Neural cell (in vitro differentiated cells): ENCODE measurements around the gene CACNA2D1.

Source experiments
- TAF1 ChIP-seq: IDR thresholded peaks from 2 replicates; pipeline ENCODE4 v1.6.1; 2012; ENCODE audit warnings: low read depth
- TF ChIP-seq, protein P1 (sequence below): fragments of 450-650 bp; IDR thresholded peaks from 2 replicates; pipeline ENCODE4 v1.5.1; 2014; ENCODE audit warnings: antibody characterized with exemption, mild to moderate bottlenecking, moderate library complexity; ENCODE audit not compliant: poor library complexity, severe bottlenecking

DNA sequence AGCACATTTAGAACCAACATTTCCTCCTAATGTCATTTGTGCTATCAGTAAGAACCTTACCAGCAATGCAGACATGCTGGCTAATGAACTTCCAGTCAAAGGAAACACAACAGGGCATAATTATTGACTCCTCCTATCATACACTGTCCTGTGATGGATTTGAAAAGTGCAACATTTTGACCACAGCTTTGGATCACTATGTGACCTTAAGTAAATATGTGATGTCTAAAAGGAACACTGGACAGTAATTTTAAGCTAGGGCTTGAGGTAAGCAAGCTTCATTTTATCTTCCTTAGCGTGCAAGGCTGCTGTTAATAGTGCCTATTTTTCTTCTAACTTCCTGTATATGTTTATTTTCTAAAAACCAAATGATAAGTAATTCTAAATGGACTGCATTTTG lies 433.2 kb downstream of the CACNA2D1 start:
- TF ChIP-seq, protein P1, sequence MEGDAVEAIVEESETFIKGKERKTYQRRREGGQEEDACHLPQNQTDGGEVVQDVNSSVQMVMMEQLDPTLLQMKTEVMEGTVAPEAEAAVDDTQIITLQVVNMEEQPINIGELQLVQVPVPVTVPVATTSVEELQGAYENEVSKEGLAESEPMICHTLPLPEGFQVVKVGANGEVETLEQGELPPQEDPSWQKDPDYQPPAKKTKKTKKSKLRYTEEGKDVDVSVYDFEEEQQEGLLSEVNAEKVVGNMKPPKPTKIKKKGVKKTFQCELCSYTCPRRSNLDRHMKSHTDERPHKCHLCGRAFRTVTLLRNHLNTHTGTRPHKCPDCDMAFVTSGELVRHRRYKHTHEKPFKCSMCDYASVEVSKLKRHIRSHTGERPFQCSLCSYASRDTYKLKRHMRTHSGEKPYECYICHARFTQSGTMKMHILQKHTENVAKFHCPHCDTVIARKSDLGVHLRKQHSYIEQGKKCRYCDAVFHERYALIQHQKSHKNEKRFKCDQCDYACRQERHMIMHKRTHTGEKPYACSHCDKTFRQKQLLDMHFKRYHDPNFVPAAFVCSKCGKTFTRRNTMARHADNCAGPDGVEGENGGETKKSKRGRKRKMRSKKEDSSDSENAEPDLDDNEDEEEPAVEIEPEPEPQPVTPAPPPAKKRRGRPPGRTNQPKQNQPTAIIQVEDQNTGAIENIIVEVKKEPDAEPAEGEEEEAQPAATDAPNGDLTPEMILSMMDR, result no peak
- TF ChIP-seq TAF1, result no peak
